Measurements from ENCODE around the gene MYOG.

The MYOG gene

GRCh38 chr1:203072002-203072602, 13.7 kb downstream of the MYOG start:
- no peak for DNase-seq (ENCODE audit: low read depth, low spot score)

- no peak for DNase-seq (ENCODE audit: low read depth, low spot score)
Observed at GRCh38 chr1:203069030-203069747, 16.6 kb downstream of the MYOG start.

- no peak for DNase-seq (ENCODE audit: low read depth, low spot score)
Observed at GRCh38 chr1:203066965-203067364, 18.8 kb downstream of the MYOG start.

GRCh38 chr1:203065986-203066385, 19.8 kb downstream of the MYOG start:
- no peak for DNase-seq (ENCODE audit: low read depth, low spot score)

GRCh38 chr1:203065191-203065590, 20.6 kb downstream of the MYOG start:
- no peak for DNase-seq (ENCODE audit: low read depth, low spot score)

GRCh38 chr1:203063287-203063686, 22.5 kb downstream of the MYOG start:
- no peak for DNase-seq (ENCODE audit: low read depth, low spot score)

GRCh38 chr1:203060115-203060514, 25.7 kb downstream of the MYOG start:
- no peak for DNase-seq (ENCODE audit: low read depth, low spot score)

- no peak for DNase-seq (ENCODE audit: low read depth, low spot score)
Observed at GRCh38 chr1:203059485-203059884, 26.3 kb downstream of the MYOG start.

GRCh38 chr1:203058676-203058935, 27.2 kb downstream of the MYOG start:
- DNase-seq (ENCODE audit: low read depth, low spot score): no peak

- no peak for DNase-seq (ENCODE audit: low read depth, low spot score)
Observed at GRCh38 chr1:203057911-203058675, 27.7 kb downstream of the MYOG start.

- no peak for DNase-seq (ENCODE audit: low read depth, low spot score)
Observed at GRCh38 chr1:203056516-203056915, 29.3 kb downstream of the MYOG start.

- no peak for DNase-seq (ENCODE audit: low read depth, low spot score)
Observed at GRCh38 chr1:203056012-203056411, 29.8 kb downstream of the MYOG start.

GRCh38 chr1:203055161-203055799, 30.5 kb downstream of the MYOG start:
- no peak for DNase-seq (ENCODE audit: low read depth, low spot score)

GRCh38 chr1:203054642-203055041, 31.2 kb downstream of the MYOG start:
- no peak for DNase-seq (ENCODE audit: low read depth, low spot score)

- no peak for DNase-seq (ENCODE audit: low read depth, low spot score)
Observed at GRCh38 chr1:203054184-203054583, 31.6 kb downstream of the MYOG start.

- no peak for DNase-seq (ENCODE audit: low read depth, low spot score)
Observed at GRCh38 chr1:203052601-203053000, 33.2 kb downstream of the MYOG start.

GRCh38 chr1:203051841-203052324, 33.9 kb downstream of the MYOG start:
- DNase-seq (ENCODE audit: low read depth, low spot score): no peak

- DNase-seq (ENCODE audit: low read depth, low spot score): no peak
Observed at GRCh38 chr1:203050826-203051225, 35.0 kb downstream of the MYOG start.

- no peak for DNase-seq (ENCODE audit: low read depth, low spot score)
Observed at GRCh38 chr1:203049576-203050180, 36.1 kb downstream of the MYOG start.

- no peak for DNase-seq (ENCODE audit: low read depth, low spot score)
Observed at GRCh38 chr1:203049077-203049476, 36.7 kb downstream of the MYOG start.

- DNase-seq (ENCODE audit: low read depth, low spot score): no peak
Observed at GRCh38 chr1:203048555-203049051, 37.2 kb downstream of the MYOG start.

- DNase-seq (ENCODE audit: low read depth, low spot score): no peak
Observed at GRCh38 chr1:203048086-203048485, 37.7 kb downstream of the MYOG start.
